Tibial artery (tissue), 4 donors: ENCODE results near the gene BCL2A1.

ENCODE experiments used
- DNase-seq, 2 donors: peaks; one replicate each; pipeline ENCODE4 v3.0.0-alpha.2; 2019
- H3K27ac ChIP-seq, 2 donors: fragments of 200-600 bp; sonication (generic) in 1 of 2; 1 replicate in 1 of 2; 2 replicates in 1 of 2; pipeline ENCODE4 v1.5.1; 2018 to 2019; ENCODE audit warnings: mild to moderate bottlenecking in 1 of 2
- H3K27me3 ChIP-seq, 2 donors: fragments of 200-600 bp; sonication (generic) in 1 of 2; one replicate each; pipeline versions ENCODE4 v1.5.1 to v1.6.0; 2016 to 2019
- H3K36me3 ChIP-seq, 3 donors: fragments of 200-600 bp; sonication (generic) in 2 of 3; one replicate each; pipeline ENCODE4 v1.5.1; 2016 to 2019; ENCODE audit warnings: mild to moderate bottlenecking in 2 of 3
- H3K4me1 ChIP-seq, 4 donors: fragments of 200-600 bp; sonication (generic) in 2 of 4; 1 replicate in 3 of 4; 2 replicates in 1 of 4; pipeline ENCODE4 v1.5.1; 2016 to 2019
- H3K4me3 ChIP-seq, 2 donors: fragments of 200-600 bp; sonication (generic) in 1 of 2; 1 replicate in 1 of 2; 2 replicates in 1 of 2; pipeline ENCODE4 v1.5.1; 2018 to 2019; ENCODE audit warnings: mild to moderate bottlenecking in 2 of 2
- H3K9me3 ChIP-seq, 3 donors: fragments of 200-600 bp; sonication (generic) in 1 of 3; one replicate each; pipeline ENCODE4 v1.5.1; 2016 to 2019
- intact Hi-C: fragments of 100-400 bp; cut with DNase I; formaldehyde crosslinking; loops from one replicate; pipeline ENCODE4 v1.15.0; 2023; ENCODE audit warnings: low total_unique reads
- TF ChIP-seq, protein P1 (sequence below), 2 experiments: fragments of 200-600 bp in 1 of 2; fragments of 450-650 bp in 1 of 2; IDR thresholded peaks; one replicate each; pipeline ENCODE4 v1.5.1; 2017 to 2019; ENCODE audit warnings: antibody characterized with exemption in 2 of 2, mild to moderate bottlenecking in 1 of 2, moderate library complexity in 1 of 2

BCL2A1 gene

DNA sequence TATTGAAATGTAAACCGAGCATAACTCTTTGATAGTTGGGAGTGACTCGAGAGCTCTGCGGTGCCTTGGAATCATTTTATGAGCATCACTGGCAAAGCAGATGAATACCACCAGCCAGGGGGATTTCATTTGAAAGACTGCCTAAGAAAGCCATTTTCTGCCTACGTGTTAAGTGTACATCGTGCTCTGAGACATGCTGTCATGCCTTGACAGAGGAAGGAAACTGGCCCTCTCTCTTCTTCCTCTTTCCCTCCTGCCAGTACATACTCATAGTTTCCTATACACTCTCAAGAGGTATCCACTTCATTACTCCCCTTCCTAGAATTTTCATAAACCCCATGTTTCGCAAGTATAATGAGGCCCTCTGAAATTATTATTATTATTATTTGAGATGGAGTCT is 8.8 kb downstream of the BCL2A1 start:
- Histone ChIP-seq H3K4me1 (no peaks in the 10 kb centered on the region), H3K27ac (no peak overlapping the region), H3K27me3 (no peaks in the 10 kb centered on the region), H3K4me3 (no peak overlapping the region), H3K9me3 (no peaks in the 10 kb centered on the region), H3K36me3 (no peaks in the 10 kb centered on the region)
- TF ChIP-seq, protein P1, sequence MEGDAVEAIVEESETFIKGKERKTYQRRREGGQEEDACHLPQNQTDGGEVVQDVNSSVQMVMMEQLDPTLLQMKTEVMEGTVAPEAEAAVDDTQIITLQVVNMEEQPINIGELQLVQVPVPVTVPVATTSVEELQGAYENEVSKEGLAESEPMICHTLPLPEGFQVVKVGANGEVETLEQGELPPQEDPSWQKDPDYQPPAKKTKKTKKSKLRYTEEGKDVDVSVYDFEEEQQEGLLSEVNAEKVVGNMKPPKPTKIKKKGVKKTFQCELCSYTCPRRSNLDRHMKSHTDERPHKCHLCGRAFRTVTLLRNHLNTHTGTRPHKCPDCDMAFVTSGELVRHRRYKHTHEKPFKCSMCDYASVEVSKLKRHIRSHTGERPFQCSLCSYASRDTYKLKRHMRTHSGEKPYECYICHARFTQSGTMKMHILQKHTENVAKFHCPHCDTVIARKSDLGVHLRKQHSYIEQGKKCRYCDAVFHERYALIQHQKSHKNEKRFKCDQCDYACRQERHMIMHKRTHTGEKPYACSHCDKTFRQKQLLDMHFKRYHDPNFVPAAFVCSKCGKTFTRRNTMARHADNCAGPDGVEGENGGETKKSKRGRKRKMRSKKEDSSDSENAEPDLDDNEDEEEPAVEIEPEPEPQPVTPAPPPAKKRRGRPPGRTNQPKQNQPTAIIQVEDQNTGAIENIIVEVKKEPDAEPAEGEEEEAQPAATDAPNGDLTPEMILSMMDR (IDR thresholded peaks at IDR 0.05): no peak
- no peak for DNase-seq
- intact Hi-C loops: no loop called here

DNA sequence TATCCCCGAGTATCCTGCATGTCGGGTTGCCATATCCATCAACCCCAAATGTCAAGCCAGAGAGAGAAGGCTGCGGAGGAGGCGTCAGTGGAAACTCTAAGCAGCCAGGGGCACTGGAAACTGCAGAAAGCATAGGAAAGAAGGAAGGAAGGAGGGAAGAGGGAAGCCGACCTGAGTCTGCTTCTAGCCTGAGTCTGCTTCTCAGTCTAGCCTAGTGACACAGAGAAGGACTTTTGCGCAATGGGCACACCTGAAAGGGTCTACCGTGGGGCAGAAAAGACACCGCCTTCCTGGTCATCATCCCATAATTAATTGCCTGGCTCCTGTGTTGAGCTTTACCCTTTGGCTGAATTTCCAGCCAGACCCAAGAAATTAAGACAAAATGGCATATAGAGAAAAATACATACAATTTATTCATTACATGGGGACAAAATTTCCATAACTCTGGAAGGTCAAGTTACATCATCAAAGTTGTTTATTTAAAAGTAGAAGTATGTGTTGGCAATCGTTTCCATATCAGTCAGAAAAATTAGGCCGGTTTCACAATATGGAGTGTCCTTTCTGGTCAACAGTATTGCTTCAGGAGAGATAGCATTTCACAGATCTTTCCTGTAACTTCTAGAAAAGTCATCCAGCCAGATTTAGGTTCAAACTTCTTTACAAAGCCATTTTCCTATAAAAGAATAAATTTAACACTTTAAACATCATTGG is 10.3 kb downstream of the BCL2A1 start:
- H3K27ac ChIP-seq: no peak overlapping the region
- no peaks in the 10 kb centered on the region for H3K9me3 ChIP-seq
- intact Hi-C loops: no loop called here
- TF ChIP-seq, protein P1 (IDR thresholded peaks at IDR 0.05): no peak
- no peak for DNase-seq
- H3K4me3 ChIP-seq: no peak overlapping the region
- H3K36me3 ChIP-seq: no peaks in the 10 kb centered on the region
- no peaks in the 10 kb centered on the region for H3K27me3 ChIP-seq
- no peaks in the 10 kb centered on the region for H3K4me1 ChIP-seq

DNA sequence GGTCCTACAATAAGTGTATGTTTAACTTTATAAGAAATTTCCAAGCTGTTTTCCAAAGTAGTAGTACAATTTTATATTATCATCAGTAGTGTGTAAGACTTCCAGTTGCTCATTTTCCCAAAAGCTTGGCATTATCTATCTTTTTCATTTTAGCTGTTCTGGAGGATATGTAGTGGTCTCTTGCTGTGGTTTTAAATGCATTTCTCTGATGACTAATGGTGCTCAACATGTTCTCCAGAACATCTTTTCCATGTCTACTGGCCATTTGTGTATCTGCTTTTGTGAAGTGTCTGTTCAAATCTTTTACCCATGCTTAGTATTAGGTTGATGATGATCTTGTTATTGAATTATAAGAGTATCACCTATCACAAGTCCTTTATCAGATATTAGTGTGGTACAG is 13.3 kb downstream of the BCL2A1 start:
- intact Hi-C loops: no loop called here
- Histone ChIP-seq H3K9me3 (no peaks in the 10 kb centered on the region), H3K4me1 (no peaks in the 10 kb centered on the region), H3K4me3 (no peak overlapping the region), H3K27ac (no peak overlapping the region), H3K27me3 (no peaks in the 10 kb centered on the region), H3K36me3 (no peaks in the 10 kb centered on the region)
- DNase-seq: no peak
- TF ChIP-seq, protein P1 (IDR thresholded peaks at IDR 0.05): no peak

DNA sequence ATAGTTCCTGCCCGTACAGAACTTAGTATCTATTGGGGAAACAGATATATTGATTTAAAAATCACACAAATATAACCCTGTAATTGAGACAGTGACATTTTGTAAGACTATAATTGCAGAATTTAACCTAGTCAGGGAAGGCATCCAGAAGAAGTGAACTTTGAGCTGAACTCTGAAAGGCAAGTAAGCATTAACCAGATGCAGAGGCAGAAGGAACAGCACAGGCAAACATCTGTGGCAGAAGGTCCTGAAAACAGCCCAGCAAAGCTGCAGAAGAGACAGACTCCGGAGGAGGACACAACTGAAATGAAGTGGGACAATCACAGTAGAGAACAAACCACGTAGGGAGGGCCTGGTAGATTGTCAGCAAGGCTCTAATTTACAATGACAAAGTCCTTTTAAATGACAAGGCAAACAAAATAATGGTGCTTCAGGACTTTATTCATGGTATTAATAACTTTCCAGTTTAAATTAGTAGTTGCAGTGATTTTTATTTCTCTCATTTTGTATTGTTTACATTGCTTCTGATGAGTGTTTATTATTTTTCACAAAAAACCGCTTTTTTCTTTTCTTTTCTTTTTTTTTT is 14.5 kb downstream of the BCL2A1 start:
- DNase-seq: no peak
- Histone ChIP-seq H3K27ac (no peak overlapping the region), H3K27me3 (no peaks in the 10 kb centered on the region), H3K36me3 (no peaks in the 10 kb centered on the region), H3K9me3 (no peaks in the 10 kb centered on the region), H3K4me3 (no peak overlapping the region), H3K4me1 (no peaks in the 10 kb centered on the region)
- intact Hi-C loops: no loop called here
- TF ChIP-seq, protein P1 (IDR thresholded peaks at IDR 0.05): no peak

DNA sequence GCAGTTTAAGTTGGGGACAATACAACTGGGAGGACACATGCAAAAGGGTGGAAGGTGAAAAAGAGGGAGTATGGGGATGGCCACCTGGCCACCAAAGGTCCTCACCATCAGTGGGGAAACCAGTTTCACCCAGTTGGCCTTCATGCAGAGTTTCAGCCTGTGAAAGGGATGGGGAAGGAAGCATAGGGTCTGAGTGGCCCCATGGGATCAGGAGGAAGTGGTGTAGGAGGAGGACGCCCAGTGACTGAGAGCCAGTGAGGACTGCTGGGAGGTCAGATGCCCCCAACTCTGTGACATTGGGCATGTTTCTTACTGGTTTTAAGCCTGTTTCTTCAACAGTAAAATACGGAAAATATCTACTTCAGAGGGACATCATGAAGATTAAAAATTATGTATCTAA is 16.3 kb downstream of the BCL2A1 start:
- TF ChIP-seq, protein P1 (IDR thresholded peaks at IDR 0.05): no peak
- no peak overlapping the region for H3K4me3 ChIP-seq
- no peaks in the 10 kb centered on the region for H3K9me3 ChIP-seq
- H3K36me3 ChIP-seq: no peaks in the 10 kb centered on the region
- no peaks in the 10 kb centered on the region for H3K4me1 ChIP-seq
- no peaks in the 10 kb centered on the region for H3K27me3 ChIP-seq
- DNase-seq: no peak
- no peak overlapping the region for H3K27ac ChIP-seq
- intact Hi-C loops: no loop called here
